ENCODE results near the gene METRN. TPM values are rescaled to one million over a fixed set of nuclear protein-coding genes. Genes with fewer than 3 reads are reported as not detected.

Gene METRN
- total and polyA plus RNA-seq, 2 of the 4 experiments (the other 2 are of a cell fraction), result 6.1 to 48.2 TPM

GRCh38 chr16:678209-678857, 36.6 kb upstream of the METRN start (continued):
- TF ChIP-seq FOS (IDR thresholded peaks at IDR 0.05; ENCODE audit: low read depth, low read length) (no peak), RCOR1 (IDR thresholded peaks at IDR 0.05; ENCODE audit: insufficient replicate concordance, low read length) (no peak), USF2 (IDR thresholded peaks at IDR 0.05; ENCODE audit: low read depth, low read length) (no peak)
